Activated naive CD4-positive, alpha-beta T cell treated with anti-CD3 and anti-CD28 coated beads, Interleukin-2, amount 50 U/mL, for 72 hours (primary cell): ENCODE results near the gene ATP6AP1. TPM values are rescaled to one million over a fixed set of nuclear protein-coding genes. Genes with fewer than 3 reads are reported as not detected.

Source experiments
- ATAC-seq, 2 donors: fragments of 150-1000 bp; cut with Tn5 transposase; 2 replicates each; pipeline ENCODE4 v1.10.0; 2021; ENCODE audit warnings: mild to moderate bottlenecking in 2 of 2, moderate library complexity in 2 of 2
- DNase-seq, 2 donors: peaks; one replicate each; pipeline ENCODE4 v3.0.0; 2021 to 2022; ENCODE audit warnings: low spot score in 2 of 2
- H3K27ac Mint-ChIP-seq, 2 donors: one replicate each; pipeline ENCODE4 v1.8.0; 2022; ENCODE audit warnings: mild to moderate bottlenecking in 2 of 2, mixed read lengths in 2 of 2
- H3K36me3 Mint-ChIP-seq, 2 donors: one replicate each; pipeline ENCODE4 v1.8.0; 2022; ENCODE audit warnings: mixed read lengths in 2 of 2
- H3K9me3 Mint-ChIP-seq, 2 donors: one replicate each; pipeline ENCODE4 v1.8.0; 2022; ENCODE audit warnings: mixed read lengths in 2 of 2
- total RNA-seq, 2 donors: library from RNA; stranded (reverse); gene quantifications; one replicate each; pipeline ENCODE4 v1.2.3, GENCODE V29; 2022

Gene ATP6AP1
- total RNA-seq, 2 donors from 2014 or later, result 26.9 to 44.5 TPM

- Mint-ChIP-seq H3K27ac (no peak overlapping the region), H3K9me3 (no peaks in the 10 kb centered on the region), H3K36me3 (no peaks in the 10 kb centered on the region)
- no peak for DNase-seq
- no peak for ATAC-seq
These were observed 41.4 kb downstream of the ATP6AP1 start for GRCh38 chrX:154469880-154470279.

GRCh38 chrX:154470434-154470833, 42.0 kb downstream of the ATP6AP1 start:
- no peaks in the 10 kb centered on the region for H3K36me3 Mint-ChIP-seq
- ATAC-seq (no peak), DNase-seq (no peak)
- H3K9me3 Mint-ChIP-seq, result no peaks in the 10 kb centered on the region
- no peak overlapping the region for H3K27ac Mint-ChIP-seq

- ATAC-seq, result no peak
- Mint-ChIP-seq H3K36me3 (no peaks in the 10 kb centered on the region), H3K27ac (no peak overlapping the region), H3K9me3 (no peaks in the 10 kb centered on the region)
- no peak for DNase-seq
These were observed 42.6 kb downstream of the ATP6AP1 start for GRCh38 chrX:154470914-154471568.

- Mint-ChIP-seq H3K9me3 (no peaks in the 10 kb centered on the region), H3K36me3 (no peaks in the 10 kb centered on the region), H3K27ac (no peak overlapping the region)
- DNase-seq, result no peak
- ATAC-seq, result no peak
These were observed 43.6 kb downstream of the ATP6AP1 start for GRCh38 chrX:154471839-154472684.

- ATAC-seq (peak in 1 of 2 donors; percentile 13), DNase-seq (no peak)
- H3K9me3 Mint-ChIP-seq, result no peaks in the 10 kb centered on the region
- H3K36me3 Mint-ChIP-seq, result no peaks in the 10 kb centered on the region
- no peak overlapping the region for H3K27ac Mint-ChIP-seq
These were observed 44.5 kb downstream of the ATP6AP1 start for GRCh38 chrX:154472685-154473632.

- DNase-seq (no peak), ATAC-seq (no peak)
- Mint-ChIP-seq H3K27ac (no peak overlapping the region), H3K36me3 (no peaks in the 10 kb centered on the region), H3K9me3 (no peaks in the 10 kb centered on the region)
These were observed 45.2 kb downstream of the ATP6AP1 start for GRCh38 chrX:154473683-154474082.

GRCh38 chrX:154476821-154477220, 48.3 kb downstream of the ATP6AP1 start:
- ATAC-seq (no peak), DNase-seq (no peak)
- no peak overlapping the region for H3K27ac Mint-ChIP-seq
- no peaks in the 10 kb centered on the region for H3K36me3 Mint-ChIP-seq
- no peaks in the 10 kb centered on the region for H3K9me3 Mint-ChIP-seq

- no peaks in the 10 kb centered on the region for H3K9me3 Mint-ChIP-seq
- no peak for ATAC-seq
- no peak for DNase-seq
- H3K36me3 Mint-ChIP-seq, result no peaks in the 10 kb centered on the region
- H3K27ac Mint-ChIP-seq, result peak overlapping the region; percentile 55 to 90
These were observed 49.5 kb downstream of the ATP6AP1 start for GRCh38 chrX:154477891-154478477.

GRCh38 chrX:154478728-154479622, 50.5 kb downstream of the ATP6AP1 start, which contains the start of gene LAGE3:
TSS of gene LAGE3 (minus strand) at chrX:154479281. CDS start at chrX:154478915, 366 bp downstream.
- ATAC-seq (peak; percentile 94), DNase-seq (peak; percentile 95 to 98)
- no peaks in the 10 kb centered on the region for H3K36me3 Mint-ChIP-seq
- peak within 1 kb of the TSS; percentile 84 to 90 for H3K27ac Mint-ChIP-seq
- H3K9me3 Mint-ChIP-seq, result no peaks in the 10 kb centered on the region

GRCh38 chrX:154481195-154481594, 52.7 kb downstream of the ATP6AP1 start:
- no peak for DNase-seq
- H3K9me3 Mint-ChIP-seq, result no peaks in the 10 kb centered on the region
- peaks cover 0 to 4% of the 10 kb centered on the region in 2 donors for H3K36me3 Mint-ChIP-seq

GRCh38 chrX:154481911-154482601, 53.6 kb downstream of the ATP6AP1 start:
- no peak for DNase-seq
- no peak for ATAC-seq
- Mint-ChIP-seq H3K27ac (no peak overlapping the region), H3K9me3 (no peaks in the 10 kb centered on the region), H3K36me3 (peaks cover 0 to 4% of the 10 kb centered on the region in 2 donors)

More at GRCh38 chrX:154481195-154481594, 52.7 kb downstream of the ATP6AP1 start:
- ATAC-seq, result no peak
- H3K27ac Mint-ChIP-seq, result no peak overlapping the region

GRCh38 chrX:154482786-154483185, 54.3 kb downstream of the ATP6AP1 start:
- Mint-ChIP-seq H3K36me3 (peaks cover under 1 to 4% of the 10 kb centered on the region in 2 donors), H3K9me3 (no peaks in the 10 kb centered on the region), H3K27ac (no peak overlapping the region)
- DNase-seq, result no peak
- no peak for ATAC-seq

GRCh38 chrX:154483325-154483724, 54.8 kb downstream of the ATP6AP1 start:
- H3K36me3 Mint-ChIP-seq, result peaks cover 4 to 5% of the 10 kb centered on the region in 2 donors
- no peak for ATAC-seq
- peak overlapping the region in 1 of 2 donors; percentile 72 for H3K27ac Mint-ChIP-seq
- H3K9me3 Mint-ChIP-seq, result no peaks in the 10 kb centered on the region
- DNase-seq, result no peak

- Mint-ChIP-seq H3K9me3 (no peaks in the 10 kb centered on the region), H3K36me3 (peaks cover 5% of the 10 kb centered on the region in 2 donors), H3K27ac (no peak overlapping the region)
- DNase-seq (no peak), ATAC-seq (peak in 1 of 2 donors; percentile 31)
These were observed 56.0 kb downstream of the ATP6AP1 start for GRCh38 chrX:154484255-154485149.
